Stimulated activated CD4-positive, alpha-beta T cell treated with anti-CD3 and anti-CD28 coated beads, TNF-alpha, amount 100 ng/mL, for 4 hours (primary cell): ENCODE measurements around the gene APOM.

ENCODE experiments used
- DNase-seq, 3 experiments: peaks; one replicate each; pipeline ENCODE4 v3.0.0-alpha.2; 2020; ENCODE audit warnings: low read depth in 3 of 3

Gene APOM

GRCh38 chr6:31705931-31706330, 50.2 kb downstream of the APOM start:
- DNase-seq: no peak

- no peak for DNase-seq
These were observed 50.9 kb downstream of the APOM start, which contains the start of gene LY6G6F for GRCh38 chr6:31706599-31706998. Gene LY6G6F (plus strand): TSS chr6:31706866. CDS start chr6:31706907, 41 bp downstream.

GRCh38 chr6:31707701-31708100, 52.0 kb downstream of the APOM start:
- no peak for DNase-seq
